Frontal cortex (tissue), 1 donor: ENCODE measurements around the gene NAPA. TPM values are rescaled to one million over a fixed set of nuclear protein-coding genes. Genes with fewer than 3 reads are reported as not detected.

Experiments used
- total RNA-seq: library from RNA; depleted of rRNA; stranded (reverse); fragments of >200 nt; gene quantifications from one replicate; pipeline ENCODE4 v1.2.3, GENCODE V29; 2014

The NAPA gene
- total RNA-seq, 1 donor from 2014 or later: 43.2 TPM

Other genes with a start within 250 kb of the NAPA start
- gene INAFM1, start 240.2 kb downstream of the NAPA start, total RNA-seq: 4.1 TPM
- gene C5AR1, start 205.2 kb downstream of the NAPA start, total RNA-seq: under 0.01 TPM
- under 0.01 TPM for gene C5AR2, start 182.9 kb downstream of the NAPA start, total RNA-seq
- 10.2 TPM for gene DHX34, start 165.7 kb downstream of the NAPA start, total RNA-seq
- 104 TPM for gene MEIS3, start 95.5 kb downstream of the NAPA start, total RNA-seq
- gene SLC8A2, start 43.2 kb downstream of the NAPA start, total RNA-seq: 25.3 TPM
- 7.3 TPM for gene KPTN, start 30.8 kb downstream of the NAPA start, total RNA-seq
- gene ZNF541, start 58.1 kb upstream of the NAPA start, total RNA-seq: under 0.01 TPM
- 4.1 TPM for gene BICRA, start 94.1 kb upstream of the NAPA start, total RNA-seq
- 1.2 TPM for gene EHD2, start 198.4 kb upstream of the NAPA start, total RNA-seq
- 88.0 TPM for gene NOP53, start 230.5 kb upstream of the NAPA start, total RNA-seq